Mammary epithelial cell (primary cell): ENCODE data around the gene TXLNA.

ENCODE experiments used
- CTCF ChIP-seq, 2 donors: IDR thresholded peaks in 1 of 2; conservative IDR thresholded peaks in 1 of 2; 2 replicates each; pipeline ENCODE4 v1.5.1; 2011 to 2012; ENCODE audit warnings: inconsistent platforms in 2 of 2, low read length in 2 of 2, mild to moderate bottlenecking in 2 of 2, control low read depth in 1 of 2, low read depth in 1 of 2; ENCODE audit not compliant: insufficient read depth in 1 of 2; ENCODE audit errors: extremely low read depth in 1 of 2
- EZH2 ChIP-seq: IDR thresholded peaks from 2 replicates; pipeline ENCODE4 v1.6.1; 2012; ENCODE audit warnings: low read length, inconsistent platforms, borderline replicate concordance

DNA sequence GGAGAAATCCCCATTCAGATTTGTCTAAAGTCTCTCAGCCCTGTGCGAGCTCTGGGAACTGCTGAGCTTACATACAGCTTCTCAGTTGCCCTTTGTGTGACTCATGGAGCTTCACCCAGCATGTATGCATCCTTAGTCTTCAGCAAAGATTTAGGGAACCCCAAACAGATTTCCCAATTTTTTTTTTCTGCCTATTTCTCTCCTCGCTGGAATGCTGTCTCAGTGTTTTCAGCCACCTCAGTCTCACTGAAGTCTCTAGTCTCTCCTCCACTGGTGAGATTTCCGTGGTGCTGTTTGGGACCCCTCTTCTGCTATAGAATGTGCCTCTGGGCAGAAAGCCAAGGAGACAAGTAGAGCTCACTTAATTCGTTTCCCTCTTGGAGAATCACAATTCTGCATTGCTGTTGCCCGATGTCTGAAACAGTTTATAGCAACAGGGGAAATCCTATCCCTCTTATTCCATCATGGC, 28.1 kb upstream of the TXLNA start:
- TF ChIP-seq CTCF (conservative IDR thresholded peaks at IDR 0.05 in 1 of 2, IDR thresholded peaks at IDR 0.05 in 1 of 2; ENCODE audit: extremely low read depth in 1 of 2, insufficient read depth in 1 of 2, low read depth in 1 of 2, low read length in 2 of 2) (no peak), EZH2 (no peak)
